Activated T-cell treated with anti-CD3 and anti-CD28 coated beads for 24 hours (primary cell): ENCODE data around the gene FILIP1L.
"Not testable (repeated sequence)": the region's sequence is repeated elsewhere in the genome, so short reads cannot be mapped to it uniquely, and the experiment has no call there.

Experiments used
- DNase-seq: peaks from one replicate; pipeline ENCODE4 v3.0.0-alpha.2; 2020; ENCODE audit warnings: low read depth

The FILIP1L gene

DNA sequence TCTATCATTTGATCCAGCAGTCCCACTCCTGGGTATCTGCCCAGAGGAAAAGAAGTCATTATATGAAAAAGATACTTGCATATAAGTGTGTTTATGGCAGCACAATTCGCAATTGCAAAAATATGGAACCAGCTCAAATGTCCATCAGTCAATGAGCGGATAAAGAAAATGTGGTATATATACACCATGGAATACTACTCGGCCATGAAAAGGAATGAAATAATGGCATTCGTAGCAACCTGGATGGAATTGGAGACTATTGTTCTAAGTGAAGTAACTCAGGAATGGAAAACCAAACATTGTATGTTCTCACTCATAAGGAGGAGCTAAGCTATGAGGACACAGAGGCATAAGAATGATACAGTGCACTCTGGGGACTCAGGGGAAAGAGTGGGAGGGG is 272.4 kb downstream of the FILIP1L start:
- not testable (repeated sequence) for DNase-seq

DNA sequence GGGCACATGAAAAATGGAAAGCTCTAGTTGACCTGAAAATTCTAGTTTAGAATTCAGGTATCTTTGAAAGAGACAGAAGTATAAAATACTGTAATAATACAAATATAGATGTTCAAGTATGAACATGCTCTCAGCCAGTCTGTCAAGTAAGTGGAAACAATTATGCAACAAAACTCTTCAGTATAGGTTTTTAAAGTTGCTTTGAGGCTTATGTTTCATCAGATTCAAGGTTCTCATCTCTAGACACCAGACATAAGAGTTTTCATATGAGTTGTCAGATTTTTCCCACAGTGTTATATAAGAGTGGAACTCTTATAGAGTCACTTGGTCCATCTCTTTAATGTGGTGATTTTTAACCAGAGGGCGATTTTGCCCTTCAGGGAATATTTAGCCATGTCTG is 274.7 kb downstream of the FILIP1L start:
- DNase-seq: no peak

DNA sequence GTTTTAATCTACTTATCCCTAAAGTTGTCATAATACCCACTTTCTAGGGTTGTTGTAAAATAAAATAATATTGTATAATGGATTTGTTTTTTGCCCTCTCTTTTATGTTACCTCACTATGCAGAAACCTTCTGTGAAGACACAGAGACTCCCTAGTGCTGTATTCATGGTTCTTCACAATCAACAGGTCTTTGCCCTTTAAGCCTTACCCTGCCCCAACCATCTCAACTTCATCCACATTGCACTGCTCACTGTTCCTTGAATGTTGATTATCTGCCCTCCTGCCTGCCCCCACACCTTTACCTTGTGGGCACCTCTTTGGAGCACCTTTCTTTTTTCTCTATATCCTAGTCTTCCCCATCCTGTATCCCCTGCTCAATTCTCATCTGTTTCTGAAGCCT is 275.5 kb downstream of the FILIP1L start:
- DNase-seq: no peak

DNA sequence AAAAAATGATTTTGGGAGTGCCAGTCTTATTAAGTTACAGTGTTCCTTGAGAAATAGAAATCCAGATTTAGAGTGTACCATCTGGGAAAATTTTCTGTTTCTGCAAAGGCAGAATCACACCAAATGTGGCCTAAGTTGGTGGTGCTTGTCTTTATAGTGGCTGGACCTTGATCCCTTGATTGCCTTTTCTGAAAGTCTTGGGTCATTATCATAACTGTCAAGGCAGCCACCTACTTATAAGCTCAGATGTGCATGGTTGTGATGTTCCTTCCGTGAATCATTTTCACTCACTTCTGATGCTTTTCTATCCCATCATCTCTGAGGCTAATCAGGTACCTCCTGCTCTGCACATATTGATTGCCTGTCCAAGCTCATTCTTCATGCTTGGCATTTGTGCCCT is 276.6 kb downstream of the FILIP1L start:
- no peak for DNase-seq

DNA sequence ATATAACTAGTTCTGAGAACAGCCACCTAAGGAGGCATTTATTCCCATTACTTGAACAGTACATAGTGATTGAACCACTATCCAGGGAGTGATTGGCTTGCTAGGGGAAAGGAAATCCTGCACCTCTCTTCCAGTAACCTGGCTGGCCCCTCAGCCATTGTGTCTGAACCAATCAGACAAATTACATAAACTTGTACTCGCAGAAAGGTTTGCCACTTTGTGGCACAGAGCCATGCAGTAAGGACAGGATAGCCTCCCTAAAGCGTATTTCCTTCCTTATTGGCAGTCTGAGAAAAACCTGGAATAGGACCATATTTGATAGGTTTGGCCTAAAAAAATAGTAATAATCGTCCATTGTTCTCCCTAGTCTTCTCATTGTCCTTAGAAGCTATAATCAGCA is 277.6 kb downstream of the FILIP1L start:
- DNase-seq: no peak

DNA sequence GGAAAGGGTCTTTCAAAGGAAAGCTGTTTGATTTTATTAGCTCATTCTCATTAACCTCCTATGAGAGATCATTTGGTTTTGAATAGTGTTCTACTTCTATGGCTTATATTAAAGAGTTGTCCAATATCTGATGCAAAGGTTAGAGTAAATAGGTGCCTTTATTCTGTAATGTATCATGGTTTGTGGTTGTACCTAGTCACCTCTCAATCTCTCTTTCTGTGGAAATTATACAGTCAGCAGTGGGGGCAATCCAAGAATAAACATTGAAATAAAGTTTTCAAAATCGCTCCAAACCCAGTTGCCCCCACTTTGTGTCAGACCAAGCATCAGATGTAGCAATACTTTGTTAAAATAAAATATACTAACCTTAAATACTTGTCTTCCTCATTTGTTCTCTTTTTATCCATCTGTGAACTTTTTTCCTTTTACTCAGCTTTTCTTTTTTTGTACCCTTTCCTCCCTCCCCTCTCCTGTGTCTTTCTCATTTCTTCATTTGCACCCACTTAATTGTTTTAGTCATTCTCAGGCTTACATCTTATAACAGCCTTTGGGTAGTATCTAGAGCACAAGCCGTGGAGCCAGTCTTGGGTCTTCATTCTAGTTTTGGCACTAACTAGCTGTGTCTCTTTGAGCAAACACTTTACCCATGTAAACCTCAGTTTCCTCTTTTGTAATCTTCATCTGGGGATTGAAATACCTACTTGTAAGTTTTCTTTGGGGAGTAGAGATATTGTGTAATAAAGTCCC is 279.9 kb downstream of the FILIP1L start:
- no peak for DNase-seq

DNA sequence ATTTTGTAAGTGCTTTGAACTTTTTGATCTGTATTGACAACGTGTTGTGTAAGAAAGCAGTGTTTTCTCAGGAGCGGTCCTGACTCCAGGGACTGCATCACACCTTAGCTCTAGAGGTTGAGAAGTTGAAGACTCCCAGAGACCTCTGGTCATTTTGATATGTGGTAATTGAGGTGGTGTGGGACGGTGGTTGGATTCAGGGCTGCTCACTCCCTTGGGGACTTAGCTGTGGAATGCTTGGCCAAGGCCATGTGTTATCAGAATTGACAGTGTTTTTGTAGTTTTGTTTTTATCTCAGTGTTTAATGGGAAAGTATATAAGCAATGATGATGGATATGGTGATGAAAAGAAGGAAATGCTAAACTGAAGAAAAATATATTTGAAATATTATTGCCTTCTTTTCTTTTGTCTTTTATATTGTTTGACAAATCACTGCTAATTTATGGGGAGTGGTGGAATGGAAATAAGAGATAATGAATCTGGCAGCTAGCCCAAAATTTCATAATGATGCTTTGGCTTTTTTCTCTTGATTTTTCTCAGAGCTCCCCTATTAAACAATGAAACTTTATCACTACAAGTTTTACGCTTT is 280.6 kb downstream of the FILIP1L start:
- DNase-seq: no peak

DNA sequence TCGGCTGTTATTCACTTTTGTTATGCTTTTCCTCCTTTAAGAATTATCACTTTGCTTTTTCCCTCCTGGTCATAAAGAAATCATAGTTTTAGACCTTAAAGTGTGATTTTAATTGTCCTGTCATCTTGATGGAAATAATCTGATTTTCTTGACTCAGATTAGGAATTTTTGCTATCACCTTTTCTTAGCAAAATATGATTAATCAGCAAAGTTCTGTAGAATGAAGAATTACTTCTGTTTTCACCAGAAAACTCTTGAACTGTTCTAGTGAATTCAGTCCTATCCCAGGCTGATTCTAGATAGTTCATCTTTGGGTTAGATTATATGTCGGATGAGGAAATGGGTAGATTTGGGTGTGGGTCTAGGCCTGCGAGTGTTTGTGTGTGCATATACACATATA is 284.5 kb downstream of the FILIP1L start:
- DNase-seq: no peak

DNA sequence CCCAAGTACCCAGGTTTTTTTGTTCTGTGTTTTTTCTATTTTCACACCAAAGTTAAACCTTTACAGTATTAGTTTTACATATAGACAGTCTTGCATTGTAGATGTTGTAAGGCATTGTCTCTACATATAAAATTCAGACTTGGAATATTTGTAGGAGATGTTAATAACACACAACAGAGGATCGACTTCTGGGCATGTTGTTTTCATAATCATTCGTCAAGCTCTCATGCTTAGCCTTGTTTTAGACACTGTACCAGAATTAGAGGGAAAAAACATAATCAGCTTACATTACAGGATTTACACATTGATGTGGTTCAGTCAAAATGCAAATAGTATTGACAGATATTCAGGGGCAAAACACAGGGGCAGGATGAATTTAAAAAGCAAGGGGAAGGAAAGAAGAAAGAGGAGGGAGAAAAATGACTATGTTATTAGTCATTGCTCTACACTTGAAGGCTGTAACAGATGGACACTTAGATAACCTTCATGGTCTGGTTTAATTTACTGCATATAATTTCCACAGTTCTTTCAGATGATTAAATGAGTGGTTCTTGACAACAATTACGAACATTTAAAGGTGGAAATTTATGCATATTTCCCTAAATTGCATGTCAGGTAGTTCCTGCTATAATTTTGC is 289.2 kb downstream of the FILIP1L start:
- no peak for DNase-seq

DNA sequence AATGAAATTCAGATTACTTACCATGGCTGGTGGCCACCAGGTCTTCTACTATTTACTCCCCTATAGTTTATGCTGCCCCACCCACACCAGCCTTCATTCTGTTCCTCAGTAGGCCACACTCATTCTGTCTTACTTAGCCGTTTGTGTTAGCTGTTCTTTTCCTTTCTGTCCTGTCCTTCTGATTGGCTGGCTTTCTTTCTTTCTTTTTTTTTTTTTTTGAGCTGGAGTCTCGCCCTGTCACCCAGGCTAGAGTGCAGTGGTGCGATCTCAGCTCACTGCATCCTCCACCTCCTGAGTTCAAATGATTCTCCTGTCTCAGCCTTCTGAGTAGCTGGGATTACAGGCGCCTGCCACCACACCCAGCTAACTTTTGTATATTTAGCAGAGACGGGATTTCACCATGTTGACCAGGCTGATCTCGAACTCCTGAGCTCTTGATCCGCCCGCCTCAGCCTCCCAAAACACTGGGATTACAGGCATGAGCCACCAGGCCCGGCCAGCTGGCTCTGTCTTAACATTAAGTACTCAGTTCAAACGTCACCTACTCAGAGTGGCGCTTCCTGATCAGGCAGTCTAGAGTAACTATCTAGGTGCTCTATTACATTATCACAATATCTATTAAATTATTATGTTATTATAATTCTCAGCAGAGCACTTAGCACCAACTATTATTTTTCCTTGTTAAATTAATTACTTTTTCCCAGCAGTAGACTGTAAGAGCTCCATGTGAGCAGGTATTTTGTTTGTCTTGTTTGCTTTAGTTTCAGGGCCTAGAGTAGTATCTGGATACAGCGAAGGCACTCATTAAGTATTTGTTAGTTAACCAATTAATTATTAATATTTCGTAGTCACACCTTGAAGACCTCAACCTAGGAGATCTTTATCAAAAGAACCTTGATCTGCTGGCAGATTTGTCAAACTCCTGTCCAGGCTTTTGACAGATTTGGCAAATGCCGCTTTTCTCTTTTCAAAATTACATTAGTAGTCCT is 290.3 kb downstream of the FILIP1L start:
- no peak for DNase-seq

DNA sequence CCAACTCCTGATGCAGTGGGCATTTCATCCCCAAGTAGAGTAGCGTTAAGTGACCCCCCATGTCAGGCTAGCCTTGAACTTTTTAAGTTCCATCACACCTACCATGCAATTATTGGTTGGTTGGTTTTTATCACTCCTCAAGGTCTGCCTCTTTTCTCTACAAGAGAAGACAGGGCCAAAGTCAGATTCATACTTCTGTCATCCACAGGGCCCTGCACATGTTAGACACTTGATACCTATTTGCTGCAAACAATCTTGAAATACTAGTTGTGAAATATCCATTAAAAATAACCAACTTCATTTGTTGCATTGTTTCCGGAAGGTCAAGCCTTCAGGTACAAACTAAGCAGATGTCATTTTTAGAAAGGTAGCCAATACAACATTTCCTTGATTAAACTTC is 295.5 kb downstream of the FILIP1L start:
- no peak for DNase-seq

DNA sequence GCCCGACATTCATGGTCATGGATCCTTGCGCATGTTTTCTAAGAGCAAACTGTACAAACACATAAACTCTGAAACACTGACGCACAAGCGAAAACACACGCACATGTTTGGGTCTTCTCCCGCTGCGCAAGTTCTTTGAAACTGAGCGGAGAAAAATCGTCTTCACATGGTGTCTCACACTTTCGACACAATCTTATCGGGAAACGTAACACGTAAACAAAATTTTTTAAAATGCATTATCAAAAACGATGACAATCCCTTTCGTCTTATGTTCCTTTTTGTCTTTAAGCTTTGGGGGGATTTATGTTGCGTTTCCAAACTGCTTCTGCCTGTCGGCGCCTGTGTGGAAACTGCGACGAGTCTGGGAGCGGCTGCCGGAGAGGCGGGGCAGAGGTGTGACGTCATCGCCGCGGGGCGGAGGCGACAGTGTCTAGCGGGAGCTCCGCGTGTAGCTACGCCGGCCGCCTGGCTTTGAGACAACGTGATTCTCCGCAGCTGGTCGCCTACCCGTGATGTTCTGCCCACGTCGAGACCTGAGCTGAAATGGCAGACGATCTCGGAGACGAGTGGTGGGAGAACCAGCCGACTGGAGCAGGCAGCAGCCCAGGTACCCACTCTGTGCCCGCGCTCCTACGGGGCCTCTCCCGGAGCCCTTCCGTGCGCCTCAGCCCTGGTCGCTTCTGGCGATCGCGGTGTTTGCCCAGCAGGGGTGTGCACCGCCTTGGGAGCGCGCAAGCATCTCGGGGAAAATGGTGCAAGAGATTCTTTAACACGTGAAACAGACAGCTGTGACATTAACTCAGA is 296.7 kb downstream of the FILIP1L start, which contains the start of gene CMSS1:
Gene CMSS1 (plus strand): TSS at position 426 of the 804 bp plus-strand sequence.
- peak; percentile 93 for DNase-seq

DNA sequence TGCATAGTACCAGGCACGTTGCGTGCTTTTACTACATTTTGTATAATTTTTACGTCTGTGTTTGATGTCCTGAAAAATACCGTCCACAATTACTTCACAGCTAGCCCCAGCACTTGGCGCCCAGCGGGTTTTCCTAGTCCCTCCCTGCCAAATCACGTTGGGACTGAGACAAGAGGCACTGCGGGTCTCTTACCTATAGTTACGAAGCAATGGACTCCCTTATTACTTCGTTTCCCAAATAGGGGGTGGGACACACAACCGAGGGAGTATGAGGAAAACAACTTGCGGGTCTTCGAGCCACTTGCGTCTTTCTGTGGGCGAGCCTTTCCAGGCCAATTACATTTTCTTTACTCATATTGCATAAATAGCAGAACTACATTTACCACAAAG is 297.3 kb downstream of the FILIP1L start:
- no peak for DNase-seq

DNA sequence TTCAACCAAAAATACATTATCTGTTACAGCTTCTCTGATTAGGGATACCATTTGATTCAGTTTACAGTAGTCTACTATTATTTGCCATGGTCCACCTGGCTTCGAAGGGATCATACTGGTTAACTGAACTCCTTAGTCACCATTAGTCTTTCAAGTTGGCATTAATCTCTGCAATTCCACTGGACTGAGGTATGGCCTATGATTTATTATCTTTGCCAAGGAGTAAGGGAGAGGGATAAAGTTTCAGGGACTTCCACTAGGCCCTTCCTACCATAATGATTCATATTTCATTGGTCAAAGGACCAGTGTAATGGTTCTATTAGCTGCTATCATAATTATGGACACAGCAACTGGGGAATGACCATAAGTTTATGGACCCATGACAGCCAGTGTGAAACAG is 303.9 kb downstream of the FILIP1L start:
- DNase-seq: no peak

DNA sequence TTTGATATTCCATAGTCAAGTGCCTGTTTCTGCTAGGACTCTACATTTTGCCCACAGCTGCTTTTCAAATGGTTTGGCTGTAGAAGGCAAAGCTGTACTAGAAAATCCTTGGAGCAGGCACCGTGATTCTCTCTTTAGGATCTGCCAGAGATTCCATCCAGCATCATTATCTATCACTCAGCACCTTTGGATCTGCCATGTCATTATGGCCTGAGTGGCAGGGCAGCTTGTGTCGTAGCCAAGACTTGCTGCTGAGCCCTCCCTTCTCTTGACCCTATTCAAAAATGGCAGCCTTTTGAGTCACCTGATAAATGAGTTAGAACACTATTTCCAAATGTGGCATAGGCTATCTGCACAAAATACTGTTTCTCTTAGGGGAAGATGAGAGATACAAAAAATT is 304.7 kb downstream of the FILIP1L start:
- DNase-seq: no peak

DNA sequence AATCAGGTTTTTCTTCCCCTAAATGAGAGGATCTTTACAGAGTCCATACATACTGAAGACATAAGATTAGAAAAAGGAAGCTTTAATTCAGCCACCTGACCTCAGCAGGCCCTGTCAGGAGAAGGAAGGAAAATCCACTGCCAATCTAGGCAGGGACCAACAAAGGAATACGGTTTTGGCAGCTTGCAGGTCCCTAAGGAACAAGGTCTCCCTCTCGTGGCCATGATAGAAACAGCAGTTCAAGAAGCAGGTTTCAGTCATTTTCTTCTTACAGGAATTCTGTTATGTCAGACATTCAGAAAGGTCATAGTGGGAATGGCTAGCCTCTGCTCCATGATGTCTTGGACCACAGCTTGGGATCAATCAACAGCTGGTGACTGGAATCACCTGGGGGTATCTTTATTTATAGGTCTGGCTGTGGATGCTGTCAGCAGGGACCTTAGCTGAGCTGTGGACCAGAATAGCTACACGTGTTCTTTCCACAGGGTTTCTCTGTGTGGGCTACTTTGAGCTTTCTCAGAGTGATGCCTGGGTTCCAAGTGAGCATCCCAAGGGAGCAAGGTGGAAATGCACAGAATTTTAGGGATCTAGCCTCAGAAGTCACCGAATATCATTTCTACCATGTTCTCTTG is 306.0 kb downstream of the FILIP1L start:
- peak; percentile 18 for DNase-seq

DNA sequence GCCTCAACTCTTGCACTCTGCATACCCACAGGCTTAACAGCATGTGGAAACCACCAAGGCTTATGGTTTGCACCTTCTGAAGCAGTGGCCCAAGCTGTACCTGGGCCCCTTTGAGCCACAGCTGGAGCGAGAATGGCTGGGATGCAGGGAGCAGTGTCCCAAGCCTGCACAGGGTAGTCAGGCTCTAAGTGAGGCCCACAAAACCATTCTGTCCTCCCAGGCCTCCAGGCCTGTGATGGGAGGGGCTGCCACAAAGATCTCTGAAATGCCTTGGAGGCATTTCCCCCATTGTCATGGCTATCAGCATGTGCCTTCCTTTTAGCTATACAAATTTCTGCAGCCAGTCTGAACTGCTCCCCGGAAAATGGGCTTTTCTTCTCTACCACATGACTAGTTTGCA is 309.1 kb downstream of the FILIP1L start:
- DNase-seq: no peak

DNA sequence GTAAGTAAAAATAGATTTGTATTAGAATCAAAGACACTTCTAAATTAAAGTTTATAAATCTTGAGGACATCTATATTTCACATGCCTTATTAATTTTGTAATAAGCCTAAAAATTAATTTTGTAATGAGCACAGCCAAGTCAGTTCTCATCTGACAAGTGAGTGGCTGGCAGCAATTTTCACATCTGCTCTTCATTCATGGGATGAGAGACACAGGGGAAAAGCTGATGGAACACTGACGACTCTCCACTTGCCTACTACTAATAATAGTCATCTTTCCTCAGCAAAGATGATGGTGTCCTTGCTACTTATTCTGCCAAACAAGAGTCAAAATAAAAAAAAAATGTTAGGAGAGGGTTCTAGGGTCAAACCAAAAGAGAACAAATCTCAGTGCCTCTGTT is 311.0 kb downstream of the FILIP1L start:
- no peak for DNase-seq

DNA sequence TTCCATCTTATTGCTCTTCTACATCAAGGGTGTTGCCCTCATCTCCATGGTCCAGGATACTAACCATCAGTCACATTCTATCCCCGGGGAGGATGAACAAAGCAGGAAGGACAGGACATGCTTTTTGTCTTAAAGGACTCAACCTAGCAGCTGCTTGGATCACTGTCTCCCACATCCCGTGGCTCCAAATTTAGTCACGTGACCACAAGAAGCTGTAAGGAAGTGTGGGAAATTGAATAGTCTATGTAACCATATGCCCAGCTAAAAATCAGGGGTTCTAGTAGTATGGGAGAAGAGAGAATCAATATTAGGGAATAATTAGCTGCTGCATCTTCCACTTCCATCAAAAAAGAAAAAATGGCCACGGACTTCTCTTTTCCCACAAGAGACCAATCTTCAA is 314.9 kb downstream of the FILIP1L start:
- DNase-seq: no peak

DNA sequence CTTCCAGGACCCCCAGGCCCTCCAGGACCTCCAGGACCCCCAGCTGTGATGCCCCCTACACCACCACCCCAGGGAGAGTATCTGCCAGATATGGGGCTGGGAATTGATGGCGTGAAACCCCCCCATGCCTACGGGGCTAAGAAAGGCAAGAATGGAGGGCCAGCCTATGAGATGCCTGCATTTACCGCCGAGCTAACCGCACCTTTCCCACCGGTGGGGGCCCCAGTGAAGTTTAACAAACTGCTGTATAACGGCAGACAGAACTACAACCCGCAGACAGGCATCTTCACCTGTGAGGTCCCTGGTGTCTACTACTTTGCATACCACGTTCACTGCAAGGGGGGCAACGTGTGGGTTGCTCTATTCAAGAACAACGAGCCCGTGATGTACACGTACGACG is 318.7 kb downstream of the FILIP1L start:
- DNase-seq: no peak

DNA sequence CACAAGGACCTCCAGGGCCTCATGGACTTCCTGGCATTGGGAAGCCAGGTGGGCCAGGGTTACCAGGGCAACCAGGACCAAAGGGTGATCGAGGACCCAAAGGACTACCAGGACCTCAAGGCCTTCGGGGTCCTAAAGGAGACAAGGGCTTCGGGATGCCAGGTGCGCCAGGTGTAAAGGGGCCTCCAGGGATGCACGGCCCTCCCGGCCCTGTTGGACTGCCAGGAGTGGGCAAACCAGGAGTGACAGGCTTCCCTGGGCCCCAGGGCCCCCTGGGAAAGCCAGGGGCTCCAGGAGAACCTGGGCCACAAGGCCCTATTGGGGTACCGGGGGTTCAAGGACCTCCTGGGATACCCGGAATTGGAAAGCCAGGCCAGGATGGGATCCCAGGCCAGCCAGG is 319.8 kb downstream of the FILIP1L start:
- no peak for DNase-seq
